Tibial nerve (tissue), 4 donors: Measurements from ENCODE around the gene ATP9B. TPM values are rescaled to one million over a fixed set of nuclear protein-coding genes. Genes with fewer than 3 reads are reported as not detected.

Experiments used
- DNase-seq, 2 donors: peaks; one replicate each; pipeline ENCODE4 v3.0.0-alpha.2; 2019; ENCODE audit warnings: low spot score in 2 of 2
- H3K27ac ChIP-seq, 4 donors: fragments of 200-600 bp; sonication (generic) in 3 of 4; one replicate each; pipeline ENCODE4 v1.5.1; 2017 to 2019; ENCODE audit warnings: mild to moderate bottlenecking in 1 of 4
- H3K27me3 ChIP-seq, 2 donors: fragments of 200-600 bp; sonication (generic) in 1 of 2; one replicate each; pipeline versions ENCODE4 v1.5.1 to v1.6.0; 2017 to 2019
- H3K36me3 ChIP-seq, 3 donors: fragments of 200-600 bp; sonication (generic); one replicate each; pipeline ENCODE4 v1.5.1; 2018 to 2019
- H3K4me1 ChIP-seq, 4 donors: fragments of 200-600 bp; sonication (generic) in 3 of 4; one replicate each; pipeline ENCODE4 v1.5.1; 2017 to 2019
- H3K4me3 ChIP-seq, 4 donors: fragments of 200-600 bp; sonication (generic) in 3 of 4; one replicate each; pipeline ENCODE4 v1.5.1; 2017 to 2019; ENCODE audit warnings: mild to moderate bottlenecking in 1 of 4, moderate library complexity in 1 of 4
- H3K9me3 ChIP-seq, 4 donors: fragments of 200-600 bp; sonication (generic) in 3 of 4; one replicate each; pipeline ENCODE4 v1.5.1; 2017 to 2019
- CTCF ChIP-seq, 5 experiments: fragments of 200-600 bp in 3 of 5; fragments of 450-650 bp in 2 of 5; sonication (generic) in 3 of 5; IDR thresholded peaks; one replicate each; pipeline ENCODE4 v1.5.1; 2016 to 2019; ENCODE audit warnings: antibody characterized with exemption in 5 of 5, mild to moderate bottlenecking in 3 of 5, moderate library complexity in 2 of 5
- EP300 ChIP-seq, 2 donors: sonication (generic); formaldehyde crosslinking; IDR thresholded peaks; one replicate each; pipeline ENCODE4 v1.6.1; 2017; ENCODE audit warnings: antibody characterized with exemption in 2 of 2, mild to moderate bottlenecking in 1 of 2
- POLR2A ChIP-seq, 2 donors: fragments of 450-650 bp; IDR thresholded peaks; one replicate each; pipeline ENCODE4 v1.6.1; 2017; ENCODE audit warnings: antibody characterized with exemption in 2 of 2, mild to moderate bottlenecking in 2 of 2, moderate library complexity in 2 of 2
- WGBS, 2 donors: methylation state at CpG; one replicate each; pipeline ENCODE4 v1.1.5; 2018; 5-methylcytosine and 5-hydroxymethylcytosine counted together
- total RNA-seq, 4 donors: library from RNA; depleted of rRNA; stranded (reverse); fragments of >200 nt; gene quantifications; one replicate each; pipeline ENCODE4 v1.1.0, GENCODE V29; 2016

ATP9B gene
- total RNA-seq, 4 donors from 2014 or later: 56.9 to 68.7 (median 59.8) TPM

GRCh38 chr18:79403723-79404566 is 334.8 kb downstream of the ATP9B start:
- 64 to 66% methylated on average over 31 of the region's 31 CpGs for WGBS, 2 donors
- TF ChIP-seq EP300 (IDR thresholded peaks at IDR 0.05): no peak
- TF ChIP-seq CTCF (IDR thresholded peaks at IDR 0.05): no peak
- no peak for TF ChIP-seq POLR2A (IDR thresholded peaks at IDR 0.05)
- peak overlapping the region in 2 of 4 donors; percentile 14 to 30 for H3K4me3 ChIP-seq

DNA sequence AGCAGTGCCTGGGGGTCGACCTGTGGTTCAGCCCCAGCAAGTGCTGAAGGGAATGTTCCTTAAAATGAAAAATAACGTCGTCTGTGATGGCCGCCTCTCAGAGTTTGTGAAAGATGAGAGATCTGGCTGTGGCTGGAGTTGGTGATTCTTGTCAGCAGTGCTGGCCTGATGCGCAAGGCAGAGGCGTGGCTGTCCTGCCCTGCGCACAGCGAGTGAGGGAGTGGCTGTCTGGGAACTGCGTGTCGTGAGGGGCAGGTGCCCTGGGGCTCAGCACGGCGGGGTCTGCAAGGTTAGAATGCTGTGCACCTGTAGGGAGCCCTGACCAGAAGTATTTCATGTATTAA is 335.3 kb downstream of the ATP9B start:
- H3K4me1 ChIP-seq: peaks cover 3 to 69% (median 36%) of the 10 kb centered on the region in 4 donors
- TF ChIP-seq EP300 (IDR thresholded peaks at IDR 0.05) (peak in 1 of 2 donors; percentile 41), POLR2A (IDR thresholded peaks at IDR 0.05) (no peak)
- no peaks in the 10 kb centered on the region for H3K27me3 ChIP-seq
- peaks cover 0 to 7% (median 0%) of the 10 kb centered on the region in 3 donors for H3K36me3 ChIP-seq
- DNase-seq: no peak
- WGBS, 2 donors: 81 to 88% methylated on average over 12 of the region's 12 CpGs
- H3K27ac ChIP-seq: peak overlapping the region; percentile 66 to 98 (median 94)
- no peak overlapping the region for H3K4me3 ChIP-seq
- H3K9me3 ChIP-seq: no peaks in the 10 kb centered on the region

More at GRCh38 chr18:79403723-79404566, 334.8 kb downstream of the ATP9B start:
- no peaks in the 10 kb centered on the region for H3K9me3 ChIP-seq
- no peaks in the 10 kb centered on the region for H3K27me3 ChIP-seq
- DNase-seq: no peak
- peak overlapping the region; percentile 66 to 98 (median 94) for H3K27ac ChIP-seq
- H3K36me3 ChIP-seq: peaks cover 0 to 5% (median 0%) of the 10 kb centered on the region in 3 donors
- H3K4me1 ChIP-seq: peaks cover 3 to 75% (median 37%) of the 10 kb centered on the region in 4 donors

DNA sequence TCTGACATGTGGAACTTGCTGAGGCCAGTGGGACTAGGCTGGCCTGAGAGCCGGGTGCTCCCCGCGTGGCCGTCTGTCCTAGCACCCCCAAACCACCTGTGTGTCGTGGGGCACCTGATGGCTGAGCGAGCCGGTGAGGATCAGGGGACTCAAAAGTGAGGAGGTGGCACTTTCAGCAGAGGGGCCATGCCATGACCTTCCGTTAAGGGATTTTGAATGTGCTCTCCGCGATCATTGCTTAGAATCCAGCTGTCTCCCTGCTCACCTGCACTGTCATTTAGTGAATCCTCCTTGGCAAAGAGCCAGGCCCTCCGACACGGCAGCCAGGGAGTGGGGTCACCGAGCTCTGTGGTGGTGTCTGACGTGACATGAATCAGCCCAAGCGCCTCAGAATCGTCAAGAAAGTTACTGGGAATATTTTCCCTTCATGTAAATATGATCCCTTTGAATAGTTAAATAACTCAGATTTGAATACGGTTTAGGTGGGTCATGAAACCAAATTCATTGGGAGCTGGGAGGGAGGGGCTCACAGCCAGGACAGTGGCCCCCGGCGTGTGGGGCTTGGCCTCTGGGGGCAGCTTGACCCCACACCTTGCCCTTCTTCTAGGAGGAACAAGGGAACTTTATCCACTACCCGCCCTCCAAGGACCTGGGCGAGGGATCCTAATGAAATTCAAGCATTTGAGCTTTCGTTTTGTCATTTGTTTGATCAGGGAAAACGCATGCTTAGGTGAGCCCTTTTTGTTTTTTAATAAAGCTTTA is 336.0 kb downstream of the ATP9B start:
- Histone ChIP-seq H3K4me3 (peak overlapping the region in 1 of 4 donors; percentile 27), H3K27me3 (no peaks in the 10 kb centered on the region), H3K9me3 (no peaks in the 10 kb centered on the region), H3K4me1 (peaks cover 3 to 66% (median 33%) of the 10 kb centered on the region in 4 donors), H3K36me3 (peaks cover 0 to 9% (median 0%) of the 10 kb centered on the region in 3 donors), H3K27ac (peak overlapping the region; percentile 66 to 98 (median 94))
- WGBS, 2 donors: 67 to 76% methylated on average over 23 of the region's 23 CpGs
- TF ChIP-seq CTCF (IDR thresholded peaks at IDR 0.05) (no peak), EP300 (IDR thresholded peaks at IDR 0.05) (no peak), POLR2A (IDR thresholded peaks at IDR 0.05) (no peak)
- no peak for DNase-seq

DNA sequence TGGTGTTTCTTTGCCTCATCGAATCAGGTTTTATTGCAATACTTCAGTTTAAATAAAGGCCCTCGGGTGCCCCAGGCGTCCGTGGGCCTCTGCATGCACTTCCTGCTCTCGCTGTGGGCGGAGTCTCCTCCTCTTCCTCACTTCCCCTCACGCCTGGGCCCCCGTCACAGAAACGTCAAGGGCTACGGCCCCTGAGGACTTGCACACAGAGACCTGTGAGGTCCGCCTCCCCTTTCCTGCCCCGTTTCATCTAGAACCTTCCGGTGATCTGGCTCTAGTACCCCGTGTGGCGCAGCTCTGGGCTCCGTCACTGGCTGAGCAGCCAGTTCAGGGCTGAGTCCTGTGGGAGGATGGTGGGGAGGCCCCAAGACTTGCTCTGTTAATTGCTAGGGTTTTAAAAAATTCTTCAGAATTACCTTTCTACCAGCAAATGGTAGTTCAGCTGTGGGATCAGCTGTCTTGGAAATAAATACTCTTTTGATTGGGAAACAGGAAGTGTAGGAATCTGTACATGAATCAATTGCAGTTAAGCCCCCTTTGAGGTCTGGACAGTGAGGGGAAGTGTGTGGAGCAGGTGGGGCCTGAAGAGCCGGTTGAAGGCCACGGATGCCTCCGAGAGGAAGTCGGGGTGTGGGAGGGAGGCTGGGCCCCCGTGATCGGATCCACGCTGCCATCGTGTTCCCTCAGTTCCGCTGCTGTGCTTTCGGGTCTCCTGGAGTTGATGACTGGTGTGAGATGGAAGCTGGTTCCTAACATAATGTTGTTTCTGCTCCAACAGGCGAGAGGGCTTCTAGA is 336.8 kb downstream of the ATP9B start:
- WGBS, 2 donors: 68 to 70% methylated on average over 27 of the region's 27 CpGs
- no peak for TF ChIP-seq CTCF (IDR thresholded peaks at IDR 0.05)
- TF ChIP-seq POLR2A (IDR thresholded peaks at IDR 0.05): peak in 1 of 2 donors; percentile 38
- peak; percentile 37 to 51 for TF ChIP-seq EP300 (IDR thresholded peaks at IDR 0.05)
- H3K27ac ChIP-seq: peak overlapping the region; percentile 66 to 98 (median 94)
- peak in 1 of 2 donors; percentile 65 for DNase-seq
- H3K4me3 ChIP-seq: peak overlapping the region in 1 of 4 donors; percentile 27
- H3K36me3 ChIP-seq: peaks cover 0 to 17% (median 3%) of the 10 kb centered on the region in 3 donors
- no peaks in the 10 kb centered on the region for H3K27me3 ChIP-seq
- H3K4me1 ChIP-seq: peaks cover 3 to 63% (median 33%) of the 10 kb centered on the region in 4 donors
- H3K9me3 ChIP-seq: no peaks in the 10 kb centered on the region

- TF ChIP-seq CTCF (IDR thresholded peaks at IDR 0.05) (no peak), POLR2A (IDR thresholded peaks at IDR 0.05) (no peak), EP300 (IDR thresholded peaks at IDR 0.05) (no peak)
- Histone ChIP-seq H3K36me3 (peaks cover 0 to 24% (median 5%) of the 10 kb centered on the region in 3 donors), H3K4me1 (peaks cover 3 to 60% (median 30%) of the 10 kb centered on the region in 4 donors), H3K27ac (peak overlapping the region; percentile 66 to 98 (median 94)), H3K27me3 (no peaks in the 10 kb centered on the region), H3K9me3 (no peaks in the 10 kb centered on the region), H3K4me3 (no peak overlapping the region)
- 93 to 97% methylated on average over 23 to 29 of the region's 30 CpGs for WGBS, 2 donors
- DNase-seq: no peak
These were observed 337.5 kb downstream of the ATP9B start for GRCh38 chr18:79406708-79407107.
